ENCODE data around the gene OXER1. TPM values are rescaled to one million over a fixed set of nuclear protein-coding genes. Genes with fewer than 3 reads are reported as not detected.

OXER1 gene
- total and polyA plus RNA-seq, 2 of the 13 experiments (the other 11 are each of a cell fraction or from before 2014, with no cell fraction given) = 8.0 to 9.0 TPM

GRCh38 chr2:42791606-42792005 lies 27.7 kb upstream of the OXER1 start (continued):
- no peak for TF ChIP-seq BRF2 (CRISPR knock-in tag; IDR thresholded peaks at IDR 0.05)
- TF ChIP-seq EEA1 (CRISPR knock-in tag; IDR thresholded peaks at IDR 0.05; ENCODE audit: borderline replicate concordance) = no peak
- 0 out of 2 replicates have a peak, but pooled peaks have one; percentile 39 for TF ChIP-seq HNRNPL (IDR thresholded peaks at IDR 0.05; ENCODE audit: low read depth, low read length)
- no peak for TF ChIP-seq ZNF713 (CRISPR knock-in tag; IDR thresholded peaks at IDR 0.05)
- no peak for TF ChIP-seq GABPA (IDR thresholded peaks at IDR 0.05; ENCODE audit: low read depth, low read length)
- TF ChIP-seq GABPA (CRISPR knock-in tag; IDR thresholded peaks at IDR 0.05; ENCODE audit: low read depth) = no peak
- no peak for TF ChIP-seq MLLT10 (CRISPR knock-in tag; IDR thresholded peaks at IDR 0.05)
- no peak for TF ChIP-seq REST (IDR thresholded peaks at IDR 0.05; ENCODE audit: borderline replicate concordance in 1 of 2, low read depth in 1 of 2, low read length in 2 of 2)
- TF ChIP-seq BRD4 (CRISPR knock-in tag; IDR thresholded peaks at IDR 0.05) = no peak
- no peak for TF ChIP-seq AHR (CRISPR knock-in tag; IDR thresholded peaks at IDR 0.05)
- TF ChIP-seq YEATS4 (CRISPR knock-in tag; IDR thresholded peaks at IDR 0.05; ENCODE audit: borderline replicate concordance) = no peak
- no peak for TF ChIP-seq CEBPG (CRISPR knock-in tag; IDR thresholded peaks at IDR 0.05)
- 0 out of 2 replicates have a peak, but pooled peaks have one; percentile 31 for TF ChIP-seq ZBTB7A (CRISPR knock-in tag; IDR thresholded peaks at IDR 0.05)
- no peak for TF ChIP-seq PHF5A (CRISPR knock-in tag; IDR thresholded peaks at IDR 0.05; ENCODE audit: low read depth, unreplicated experiment)
- no peak for TF ChIP-seq SRSF1 (optimal IDR thresholded peaks at IDR 0.05; ENCODE audit: low read depth, low read length)
- TF ChIP-seq TRIM24 (CRISPR knock-in tag; IDR thresholded peaks at IDR 0.05) = no peak
- TF ChIP-seq ARNT2 (CRISPR knock-in tag; IDR thresholded peaks at IDR 0.05; ENCODE audit: low read depth) = no peak
- TF ChIP-seq MYNN (CRISPR knock-in tag; IDR thresholded peaks at IDR 0.05; ENCODE audit: low read depth) = no peak
- no peak for TF ChIP-seq ZNF703 (CRISPR knock-in tag; IDR thresholded peaks at IDR 0.05; ENCODE audit: borderline replicate concordance)
- TF ChIP-seq ZBTB46 (CRISPR knock-in tag; IDR thresholded peaks at IDR 0.05; ENCODE audit: borderline replicate concordance) = no peak
- TF ChIP-seq ZFP1 (CRISPR knock-in tag; IDR thresholded peaks at IDR 0.05) = no peak
- TF ChIP-seq ZNF326 (CRISPR knock-in tag; IDR thresholded peaks at IDR 0.05; ENCODE audit: borderline replicate concordance) = no peak
- no peak for TF ChIP-seq ZNF792 (CRISPR knock-in tag; IDR thresholded peaks at IDR 0.05)
- TF ChIP-seq ZNF225 (CRISPR knock-in tag; IDR thresholded peaks at IDR 0.05) = no peak
- TF ChIP-seq NCOA1 (CRISPR knock-in tag; IDR thresholded peaks at IDR 0.05) = no peak
- TF ChIP-seq BRCA1 (CRISPR knock-in tag; IDR thresholded peaks at IDR 0.05) = no peak
- TF ChIP-seq GPBP1L1 (CRISPR knock-in tag; IDR thresholded peaks at IDR 0.05) = no peak
